HepG2 (cell line): ENCODE measurements around the gene STK4. TPM values are rescaled to one million over a fixed set of nuclear protein-coding genes. Genes with fewer than 3 reads are reported as not detected.

Experiments
- ATAC-seq: fragments of 200-7000 bp; cut with Tn5 transposase; 3 replicates; pipeline ENCODE4 v1.9.1; 2020; ENCODE audit warnings: mild to moderate bottlenecking, moderate library complexity
- BruUV-seq: library from RNA; stranded (reverse); fragments of 400-500 nt; replicated peaks from 2 replicates; lab custom pipeline; 2021; lab: Mats Ljungman, UMichigan
- CTCF ChIA-PET: fragments of 300-600 bp; formaldehyde crosslinking; extraction: SDS; loops from one replicate; lab custom pipeline; 2021; ENCODE audit warnings: low total read pairs, inconsistent platforms, low intra/inter-chr PET ratio; lab: Yijun Ruan, JAX
- POLR2A ChIA-PET: fragments of 350-600 bp; sonication (Branson Sonifier 250); formaldehyde crosslinking; loops from one replicate; lab custom pipeline; 2020; ENCODE audit warnings: antibody characterized with exemption, inconsistent platforms; lab: Yijun Ruan, JAX
- DNase-seq: peaks from one replicate; pipeline ENCODE4 v3.0.0-alpha.2; 2015; ENCODE audit warnings: low spot score
- FAIRE-seq: peaks from 3 replicates; lab custom pipeline; 2011; peaks lifted over from hg19 to GRCh38; lab: Jason Lieb, UNC
- H2AFZ ChIP-seq: one replicate; pipeline ENCODE4 v1.6.1; 2011; ENCODE audit warnings: low read length, inconsistent platforms
- H3K27ac ChIP-seq: fragments of 300-600 bp; 3 replicates; pipeline ENCODE4 v1.8.0; 2011; ENCODE audit warnings: mixed run types, mild to moderate bottlenecking, mixed read lengths, low read length, inconsistent platforms; ENCODE audit not compliant: insufficient read depth; ENCODE audit errors: extremely low read length
- H3K27me3 ChIP-seq, 2 experiments: fragments of 200-600 bp in 1 of 2; 2 replicates in 1 of 2; 3 replicates in 1 of 2; pipeline versions ENCODE4 v1.6.0 to v1.8.0; 2011; ENCODE audit warnings: low read length in 2 of 2, mild to moderate bottlenecking in 2 of 2, moderate library complexity in 2 of 2, inconsistent platforms in 1 of 2; ENCODE audit not compliant: insufficient read depth in 2 of 2, control insufficient read depth in 1 of 2
- H3K36me3 ChIP-seq, 2 experiments: fragments of 200-600 bp in 1 of 2; replicated peaks in 1 of 2; 2 replicates in 1 of 2; 3 replicates in 1 of 2; pipeline versions ENCODE4 v1.5.1 to v1.8.0; 2011; ENCODE audit warnings: low read length in 2 of 2, inconsistent platforms in 1 of 2; ENCODE audit not compliant: insufficient read depth in 2 of 2, control insufficient read depth in 1 of 2
- H3K4me1 ChIP-seq: 2 replicates; pipeline ENCODE4 v1.5.1; 2012; ENCODE audit warnings: low read length, inconsistent platforms; ENCODE audit not compliant: insufficient read depth
- H3K4me2 ChIP-seq: 2 replicates; pipeline ENCODE4 v1.6.0; 2011; ENCODE audit warnings: low read depth, low read length, inconsistent platforms
- H3K4me3 ChIP-seq, 3 experiments: fragments of 200-600 bp in 1 of 3; sonication (generic), shearing (Covaris generic) in 1 of 3; replicated peaks in 1 of 3; 2 replicates each; pipeline ENCODE4 v1.5.1; 2011 to 2016; ENCODE audit warnings: low read length in 3 of 3, inconsistent platforms in 2 of 3, low read depth in 2 of 3, mild to moderate bottlenecking in 2 of 3, control low read depth in 1 of 3, mixed read lengths in 1 of 3; ENCODE audit not compliant: insufficient read depth in 1 of 3
- H3K79me2 ChIP-seq: one replicate; pipeline ENCODE4 v1.6.1; 2011; ENCODE audit warnings: low read length, inconsistent platforms; ENCODE audit not compliant: insufficient read depth
- H3K9ac ChIP-seq: 2 replicates; pipeline ENCODE4 v1.6.0; 2011; ENCODE audit warnings: mild to moderate bottlenecking, low read depth, low read length, inconsistent platforms; ENCODE audit not compliant: insufficient read depth
- H3K9me3 ChIP-seq: 2 replicates; pipeline ENCODE4 v1.5.1; 2012; ENCODE audit warnings: mild to moderate bottlenecking, low read length
- H4K20me1 ChIP-seq: 2 replicates; pipeline ENCODE4 v1.6.0; 2011; ENCODE audit warnings: inconsistent platforms, mild to moderate bottlenecking, low read length, moderate library complexity; ENCODE audit not compliant: insufficient read depth
- ATRX ChIP-seq: sonication (generic); formaldehyde crosslinking; IDR thresholded peaks from 2 replicates; pipeline ENCODE4 v1.4.0; 2020; ENCODE audit warnings: missing genetic modification reagents, borderline replicate concordance
- ETV5 ChIP-seq: IDR thresholded peaks from 2 replicates; pipeline ENCODE4 v1.6.1; 2018; ENCODE audit warnings: missing biosample characterization, missing genetic modification reagents, inconsistent platforms, borderline replicate concordance
- FOXA3 ChIP-seq: IDR thresholded peaks from 2 replicates; pipeline ENCODE4 v1.6.1; 2016; ENCODE audit warnings: missing genetic modification reagents, missing compliant biosample characterization
- KLF11 ChIP-seq: IDR thresholded peaks from 2 replicates; pipeline ENCODE4 v1.6.1; 2016; ENCODE audit warnings: missing compliant biosample characterization
- KLF16 ChIP-seq, 2 experiments: sonication (generic) in 1 of 2; formaldehyde crosslinking in 1 of 2; IDR thresholded peaks; 2 replicates each; pipeline versions ENCODE4 v1.6.1 to v1.8.0; 2016 to 2023; ENCODE audit warnings: missing genetic modification reagents in 2 of 2, missing compliant biosample characterization in 1 of 2
- KLF6 ChIP-seq: IDR thresholded peaks from 2 replicates; pipeline ENCODE4 v1.8.0; 2016; ENCODE audit warnings: missing biosample characterization, missing genetic modification reagents
- NFE2L2 ChIP-seq: fragments of 150-350 bp; IDR thresholded peaks from 2 replicates; pipeline ENCODE4 v1.6.1; 2014; ENCODE audit warnings: low read length
- NFKBIZ ChIP-seq: IDR thresholded peaks from 2 replicates; pipeline ENCODE4 v1.6.1; 2018; ENCODE audit warnings: missing genetic modification reagents, missing compliant biosample characterization
- RNF2 ChIP-seq: fragments of 450-650 bp; conservative IDR thresholded peaks from 2 replicates; pipeline ENCODE4 v1.6.1; 2016; ENCODE audit warnings: low read depth
- SIN3A ChIP-seq: IDR thresholded peaks from 2 replicates; pipeline ENCODE4 v1.6.1; 2011; ENCODE audit warnings: low read depth, mild to moderate bottlenecking, control low read depth, low read length, borderline replicate concordance
- SUZ12 ChIP-seq: fragments of 150-350 bp; IDR thresholded peaks from 2 replicates; pipeline ENCODE4 v1.6.1; 2014; ENCODE audit warnings: low read depth, low read length
- ZFP41 ChIP-seq: sonication (generic); formaldehyde crosslinking; IDR thresholded peaks from 2 replicates; pipeline ENCODE4 v1.4.0; 2020; ENCODE audit warnings: mild to moderate bottlenecking, missing genetic modification reagents, borderline replicate concordance
- ZNF234 ChIP-seq: sonication (generic); formaldehyde crosslinking; conservative IDR thresholded peaks from 2 replicates; pipeline ENCODE4 v1.5.1; 2020; ENCODE audit warnings: mild to moderate bottlenecking, missing genetic modification reagents
- WGBS: methylation state at CpG from one replicate; pipeline ENCODE4 v1.1.6; 2017; ENCODE audit warnings: low lambda C conversion rate; 5-methylcytosine and 5-hydroxymethylcytosine counted together
- in situ Hi-C: cut with HindIII; loops from 2 replicates; pipeline ENCODE4 v1.10.0; 2017; ENCODE audit warnings: low pct_unique_long_range_greater_than_20kb; ENCODE audit not compliant: extremely low pct_ligation_motif_present
- intact Hi-C: fragments of 100-400 bp; cut with micrococcal nuclease; formaldehyde crosslinking; loops from one replicate; pipeline ENCODE4 v1.10.0; 2022; ENCODE audit not compliant: unreplicated experiment
- polyA plus RNA-seq, 8 experiments: library from polyadenylated mRNA; depleted of rRNA in 3 of 8; stranded (reverse) in 7 of 8; unstranded in 1 of 8; fragments of >200 nt; fragmentation: Illumina TruSeq in 4 of 8; extraction: Trizol in 4 of 8; gene quantifications; 2 replicates each; pipeline versions ENCODE4 v1.2.1 to v1.2.3, GENCODE V29; 2011 to 2016; ENCODE audit warnings: low read depth in 4 of 8, missing spikeins in 1 of 8, mixed read lengths in 1 of 8; ENCODE audit not compliant: insufficient read depth in 1 of 8
- total RNA-seq, 5 experiments: library from RNA; depleted of rRNA; stranded (reverse); fragments of >200 nt; fragmentation: Illumina TruSeq; extraction: Trizol; gene quantifications; 2 replicates each; pipeline ENCODE4 v1.2.3, GENCODE V29; 2016; ENCODE audit warnings: low read depth in 1 of 5
- TF ChIP-seq, protein P1 (sequence below): sonication (generic); formaldehyde crosslinking; IDR thresholded peaks from 2 replicates; pipeline ENCODE4 v1.4.0; 2020; ENCODE audit warnings: missing genetic modification reagents, borderline replicate concordance
- TF ChIP-seq, protein P2 (sequence below): sonication (generic); formaldehyde crosslinking; IDR thresholded peaks from 2 replicates; pipeline ENCODE4 v1.5.1; 2020; ENCODE audit warnings: missing genetic modification reagents, mild to moderate bottlenecking, borderline replicate concordance
- TF ChIP-seq, protein P3 (sequence below): sonication (generic); formaldehyde crosslinking; IDR thresholded peaks from 2 replicates; pipeline ENCODE4 v1.5.0; 2020; ENCODE audit warnings: missing genetic modification reagents, mild to moderate bottlenecking, borderline replicate concordance
- TF ChIP-seq, protein P4 (sequence below): sonication (generic); formaldehyde crosslinking; IDR thresholded peaks from 2 replicates; pipeline ENCODE4 v1.4.0; 2020; ENCODE audit warnings: mild to moderate bottlenecking, low read depth, missing genetic modification reagents

STK4 gene
- total and polyA plus RNA-seq, 2 of the 13 experiments (the other 11 are each of a cell fraction or from before 2014, with no cell fraction given): 25.6 to 38.3 TPM

DNA sequence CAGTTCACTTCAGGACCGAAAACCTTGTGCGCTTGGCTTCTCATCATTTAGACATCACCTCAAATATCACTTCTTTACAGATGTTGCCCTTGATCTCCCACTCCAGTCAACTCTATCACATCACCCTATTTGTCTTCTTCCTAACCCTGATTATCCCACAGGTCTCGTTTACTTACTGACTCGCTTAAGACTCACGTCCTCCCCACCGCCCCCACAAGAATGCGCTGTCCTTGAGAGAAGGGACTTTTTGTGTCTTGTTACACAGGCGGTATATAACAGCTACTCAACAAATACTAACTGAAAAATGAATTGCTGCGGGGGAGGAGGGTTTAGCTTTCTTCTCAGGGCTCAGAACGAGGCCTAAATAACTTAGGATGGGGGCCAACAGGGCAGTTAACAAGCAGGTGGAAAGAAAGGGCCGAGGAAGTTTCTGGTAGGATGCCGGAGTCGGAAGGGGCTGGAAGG, 6.6 kb upstream of the STK4 start:
- Histone ChIP-seq H2AFZ (no peak overlapping the region), H3K36me3 (peaks cover 15 to 25% of the 10 kb centered on the region in 2 experiments), H3K4me3 (peak overlapping the region; percentile 83 to 94 (median 90)), H4K20me1 (no peaks in the 10 kb centered on the region; the same call in 1 of the 2 replicates), H3K27me3 (no peaks in the 10 kb centered on the region), H3K27ac (peak overlapping the region; percentile 66), H3K4me1 (peaks cover 55% of the 10 kb centered on the region), H3K79me2 (peaks cover 27% of the 10 kb centered on the region), H3K4me2 (peak overlapping the region; percentile 96), H3K9ac (peak overlapping the region; percentile 80), H3K9me3 (no peaks in the 10 kb centered on the region)
- ChIA-PET POLR2A (interaction anchor here (0.8 to 4.1 kb wide), 15 partner anchors 9 to 921 kb away, joined by 3 to 51 read pairs (median 6); partner anchors contain the start of genes PABPC1L, YWHAB and ZSWIM1), CTCF (no interaction called here)
- ATAC-seq (peak; percentile 28), DNase-seq (peak; percentile 65), FAIRE-seq (no peak)
- 3% methylated on average over 13 of the region's 13 CpGs for WGBS
- BruUV-seq: TSS peak; percentile 55
- intact Hi-C loops: loop anchor here (1.0 kb wide), 1 partner anchor 49 kb away; the partner anchor contains the start of gene PABPC1L
- in situ Hi-C loops: no loop called here
- TF ChIP-seq ZNF234: no peak
- TF ChIP-seq NFE2L2: no peak
- no peak for TF ChIP-seq RNF2
- no peak for TF ChIP-seq KLF16 (CRISPR knock-in tag; IDR thresholded peaks at IDR 0.05)
- TF ChIP-seq ZFP41 (CRISPR knock-in tag): no peak
- no peak for TF ChIP-seq FOXA3
- TF ChIP-seq, protein P1, sequence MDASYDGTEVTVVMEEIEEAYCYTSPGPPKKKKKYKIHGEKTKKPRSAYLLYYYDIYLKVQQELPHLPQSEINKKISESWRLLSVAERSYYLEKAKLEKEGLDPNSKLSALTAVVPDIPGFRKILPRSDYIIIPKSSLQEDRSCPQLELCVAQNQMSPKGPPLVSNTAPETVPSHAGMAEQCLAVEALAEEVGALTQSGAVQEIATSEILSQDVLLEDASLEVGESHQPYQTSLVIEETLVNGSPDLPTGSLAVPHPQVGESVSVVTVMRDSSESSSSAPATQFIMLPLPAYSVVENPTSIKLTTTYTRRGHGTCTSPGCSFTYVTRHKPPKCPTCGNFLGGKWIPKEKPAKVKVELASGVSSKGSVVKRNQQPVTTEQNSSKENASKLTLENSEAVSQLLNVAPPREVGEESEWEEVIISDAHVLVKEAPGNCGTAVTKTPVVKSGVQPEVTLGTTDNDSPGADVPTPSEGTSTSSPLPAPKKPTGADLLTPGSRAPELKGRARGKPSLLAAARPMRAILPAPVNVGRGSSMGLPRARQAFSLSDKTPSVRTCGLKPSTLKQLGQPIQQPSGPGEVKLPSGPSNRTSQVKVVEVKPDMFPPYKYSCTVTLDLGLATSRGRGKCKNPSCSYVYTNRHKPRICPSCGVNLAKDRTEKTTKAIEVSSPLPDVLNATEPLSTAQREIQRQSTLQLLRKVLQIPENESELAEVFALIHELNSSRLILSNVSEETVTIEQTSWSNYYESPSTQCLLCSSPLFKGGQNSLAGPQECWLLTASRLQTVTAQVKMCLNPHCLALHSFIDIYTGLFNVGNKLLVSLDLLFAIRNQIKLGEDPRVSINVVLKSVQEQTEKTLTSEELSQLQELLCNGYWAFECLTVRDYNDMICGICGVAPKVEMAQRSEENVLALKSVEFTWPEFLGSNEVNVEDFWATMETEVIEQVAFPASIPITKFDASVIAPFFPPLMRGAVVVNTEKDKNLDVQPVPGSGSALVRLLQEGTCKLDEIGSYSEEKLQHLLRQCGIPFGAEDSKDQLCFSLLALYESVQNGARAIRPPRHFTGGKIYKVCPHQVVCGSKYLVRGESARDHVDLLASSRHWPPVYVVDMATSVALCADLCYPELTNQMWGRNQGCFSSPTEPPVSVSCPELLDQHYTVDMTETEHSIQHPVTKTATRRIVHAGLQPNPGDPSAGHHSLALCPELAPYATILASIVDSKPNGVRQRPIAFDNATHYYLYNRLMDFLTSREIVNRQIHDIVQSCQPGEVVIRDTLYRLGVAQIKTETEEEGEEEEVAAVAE: no peak
- TF ChIP-seq KLF11 (CRISPR knock-in tag): no peak
- TF ChIP-seq NFKBIZ (CRISPR knock-in tag): peak; percentile 2; the same call in 1 of the 2 replicates
- TF ChIP-seq ATRX: no peak
- TF ChIP-seq, protein P2, sequence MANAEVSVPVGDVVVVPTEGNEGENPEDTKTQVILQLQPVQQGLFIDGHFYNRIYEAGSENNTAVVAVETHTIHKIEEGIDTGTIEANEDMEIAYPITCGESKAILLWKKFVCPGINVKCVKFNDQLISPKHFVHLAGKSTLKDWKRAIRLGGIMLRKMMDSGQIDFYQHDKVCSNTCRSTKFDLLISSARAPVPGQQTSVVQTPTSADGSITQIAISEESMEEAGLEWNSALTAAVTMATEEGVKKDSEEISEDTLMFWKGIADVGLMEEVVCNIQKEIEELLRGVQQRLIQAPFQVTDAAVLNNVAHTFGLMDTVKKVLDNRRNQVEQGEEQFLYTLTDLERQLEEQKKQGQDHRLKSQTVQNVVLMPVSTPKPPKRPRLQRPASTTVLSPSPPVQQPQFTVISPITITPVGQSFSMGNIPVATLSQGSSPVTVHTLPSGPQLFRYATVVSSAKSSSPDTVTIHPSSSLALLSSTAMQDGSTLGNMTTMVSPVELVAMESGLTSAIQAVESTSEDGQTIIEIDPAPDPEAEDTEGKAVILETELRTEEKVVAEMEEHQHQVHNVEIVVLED (CRISPR knock-in tag): no peak
- no peak for TF ChIP-seq ETV5 (CRISPR knock-in tag)
- TF ChIP-seq, protein P3, sequence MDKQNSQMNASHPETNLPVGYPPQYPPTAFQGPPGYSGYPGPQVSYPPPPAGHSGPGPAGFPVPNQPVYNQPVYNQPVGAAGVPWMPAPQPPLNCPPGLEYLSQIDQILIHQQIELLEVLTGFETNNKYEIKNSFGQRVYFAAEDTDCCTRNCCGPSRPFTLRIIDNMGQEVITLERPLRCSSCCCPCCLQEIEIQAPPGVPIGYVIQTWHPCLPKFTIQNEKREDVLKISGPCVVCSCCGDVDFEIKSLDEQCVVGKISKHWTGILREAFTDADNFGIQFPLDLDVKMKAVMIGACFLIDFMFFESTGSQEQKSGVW (CRISPR knock-in tag): no peak
- TF ChIP-seq KLF6: no peak
- TF ChIP-seq SIN3A: 0 out of 2 replicates have a peak, but pooled peaks have one; percentile 41
- TF ChIP-seq, protein P4, sequence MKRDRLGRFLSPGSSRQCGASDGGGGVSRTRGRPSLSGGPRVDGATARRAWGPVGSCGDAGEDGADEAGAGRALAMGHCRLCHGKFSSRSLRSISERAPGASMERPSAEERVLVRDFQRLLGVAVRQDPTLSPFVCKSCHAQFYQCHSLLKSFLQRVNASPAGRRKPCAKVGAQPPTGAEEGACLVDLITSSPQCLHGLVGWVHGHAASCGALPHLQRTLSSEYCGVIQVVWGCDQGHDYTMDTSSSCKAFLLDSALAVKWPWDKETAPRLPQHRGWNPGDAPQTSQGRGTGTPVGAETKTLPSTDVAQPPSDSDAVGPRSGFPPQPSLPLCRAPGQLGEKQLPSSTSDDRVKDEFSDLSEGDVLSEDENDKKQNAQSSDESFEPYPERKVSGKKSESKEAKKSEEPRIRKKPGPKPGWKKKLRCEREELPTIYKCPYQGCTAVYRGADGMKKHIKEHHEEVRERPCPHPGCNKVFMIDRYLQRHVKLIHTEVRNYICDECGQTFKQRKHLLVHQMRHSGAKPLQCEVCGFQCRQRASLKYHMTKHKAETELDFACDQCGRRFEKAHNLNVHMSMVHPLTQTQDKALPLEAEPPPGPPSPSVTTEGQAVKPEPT: no peak
- TF ChIP-seq SUZ12: no peak
